Erythroblast (primary cell): Measurements from ENCODE around the gene SENP3.

ENCODE experiments used
- GATA1 ChIP-seq: IDR thresholded peaks from 2 replicates; pipeline ENCODE4 v1.6.1; 2011; ENCODE audit warnings: low read depth, mild to moderate bottlenecking, control low read depth, low read length, moderate library complexity
- POLR2A ChIP-seq: IDR thresholded peaks from 2 replicates; pipeline ENCODE4 v1.6.1; 2011; ENCODE audit warnings: mild to moderate bottlenecking, low read length

DNA sequence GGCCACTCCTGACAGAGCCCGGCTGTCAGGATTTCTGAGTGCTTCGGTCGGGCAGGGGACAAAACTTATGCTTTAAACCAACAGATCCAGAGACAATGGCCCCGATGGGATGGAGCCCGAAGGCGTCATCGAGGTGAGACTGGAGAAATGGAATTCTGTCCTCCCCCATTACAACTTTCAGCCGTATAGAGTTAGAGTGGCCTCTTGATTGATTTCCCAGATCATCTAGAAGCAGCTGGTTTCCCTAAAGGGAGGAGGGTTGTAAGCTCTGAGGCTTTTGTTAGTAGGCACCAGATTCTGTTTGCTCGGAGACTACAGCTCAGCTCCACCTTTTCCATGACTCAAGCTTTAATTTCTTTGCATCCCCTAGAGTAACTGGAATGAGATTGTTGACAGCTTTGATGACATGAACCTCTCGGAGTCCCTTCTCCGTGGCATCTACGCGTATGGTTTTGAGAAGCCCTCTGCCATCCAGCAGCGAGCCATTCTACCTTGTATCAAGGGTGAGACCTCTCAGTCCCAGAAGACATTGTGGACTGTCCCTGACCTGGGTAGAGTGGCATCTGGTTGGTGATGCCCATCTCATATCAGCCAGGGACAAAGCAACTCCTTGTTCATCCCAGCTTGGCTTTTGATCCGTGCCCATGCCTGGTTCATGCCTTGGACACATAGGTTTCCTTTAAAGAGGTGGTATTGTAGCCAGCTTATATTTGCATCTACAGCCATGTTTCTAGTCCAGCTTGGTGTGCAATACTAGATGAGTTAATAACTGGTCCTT is 12.6 kb downstream of the SENP3 start:
- TF ChIP-seq POLR2A (no peak), GATA1 (no peak)
